Suprapubic skin (tissue), 4 donors: Measurements from ENCODE around the gene MOV10. TPM values are rescaled to one million over a fixed set of nuclear protein-coding genes. Genes with fewer than 3 reads are reported as not detected.
"Not testable (repeated sequence)": the region's sequence is repeated elsewhere in the genome, so short reads cannot be mapped to it uniquely, and the experiment has no call there.

ENCODE experiments used
- DNase-seq, 2 donors: peaks; one replicate each; pipeline ENCODE4 v3.0.0-alpha.2; 2019; ENCODE audit warnings: low spot score in 2 of 2
- H3K27ac ChIP-seq: fragments of 200-600 bp; sonication (generic); one replicate; pipeline ENCODE4 v1.5.1; 2019
- H3K27me3 ChIP-seq: fragments of 200-600 bp; sonication (generic); one replicate; pipeline ENCODE4 v1.5.1; 2019
- H3K36me3 ChIP-seq: fragments of 200-600 bp; sonication (generic); one replicate; pipeline ENCODE4 v1.5.1; 2019
- H3K4me1 ChIP-seq: fragments of 200-600 bp; sonication (generic); one replicate; pipeline ENCODE4 v1.5.1; 2019
- H3K4me3 ChIP-seq: fragments of 200-600 bp; sonication (generic); one replicate; pipeline ENCODE4 v1.5.1; 2019; ENCODE audit warnings: mild to moderate bottlenecking
- H3K9me3 ChIP-seq: fragments of 200-600 bp; sonication (generic); one replicate; pipeline ENCODE4 v1.5.1; 2019
- CTCF ChIP-seq, 2 donors: fragments of 200-600 bp in 1 of 2; fragments of 450-650 bp in 1 of 2; sonication (generic) in 1 of 2; IDR thresholded peaks; one replicate each; pipeline ENCODE4 v1.5.1; 2016 to 2019; ENCODE audit warnings: antibody characterized with exemption in 2 of 2, mild to moderate bottlenecking in 1 of 2, moderate library complexity in 1 of 2
- EP300 ChIP-seq: sonication (generic); formaldehyde crosslinking; IDR thresholded peaks from one replicate; pipeline ENCODE4 v1.6.1; 2017; ENCODE audit warnings: antibody characterized with exemption
- POLR2A ChIP-seq, 2 donors: fragments of 450-650 bp; IDR thresholded peaks; one replicate each; pipeline ENCODE4 v1.6.1; 2017; ENCODE audit warnings: antibody characterized with exemption in 2 of 2, mild to moderate bottlenecking in 2 of 2, moderate library complexity in 2 of 2
- POLR2AphosphoS5 ChIP-seq, 3 donors: sonication (generic); formaldehyde crosslinking; IDR thresholded peaks; one replicate each; pipeline ENCODE4 v1.6.1; 2017; ENCODE audit warnings: antibody characterized with exemption in 3 of 3
- WGBS: methylation state at CpG from one replicate; pipeline ENCODE4 v1.1.5; 2018; 5-methylcytosine and 5-hydroxymethylcytosine counted together
- total RNA-seq, 4 donors: library from RNA; depleted of rRNA; stranded (reverse); fragments of >200 nt; gene quantifications; one replicate each; pipeline ENCODE4 v1.1.0, GENCODE V29; 2016

The MOV10 gene
- total RNA-seq, 4 donors from 2014 or later = 42.8 to 147 (median 70.1) TPM

GRCh38 chr1:112716133-112716720, 41.8 kb downstream of the MOV10 start:
- 15% methylated on average over 13 of the region's 13 CpGs for WGBS
- TF ChIP-seq POLR2A (IDR thresholded peaks at IDR 0.05) = no peak
- peak; percentile 92 to 93 for TF ChIP-seq CTCF (IDR thresholded peaks at IDR 0.05)
- H3K27ac ChIP-seq = peak overlapping the region; percentile 72

DNA sequence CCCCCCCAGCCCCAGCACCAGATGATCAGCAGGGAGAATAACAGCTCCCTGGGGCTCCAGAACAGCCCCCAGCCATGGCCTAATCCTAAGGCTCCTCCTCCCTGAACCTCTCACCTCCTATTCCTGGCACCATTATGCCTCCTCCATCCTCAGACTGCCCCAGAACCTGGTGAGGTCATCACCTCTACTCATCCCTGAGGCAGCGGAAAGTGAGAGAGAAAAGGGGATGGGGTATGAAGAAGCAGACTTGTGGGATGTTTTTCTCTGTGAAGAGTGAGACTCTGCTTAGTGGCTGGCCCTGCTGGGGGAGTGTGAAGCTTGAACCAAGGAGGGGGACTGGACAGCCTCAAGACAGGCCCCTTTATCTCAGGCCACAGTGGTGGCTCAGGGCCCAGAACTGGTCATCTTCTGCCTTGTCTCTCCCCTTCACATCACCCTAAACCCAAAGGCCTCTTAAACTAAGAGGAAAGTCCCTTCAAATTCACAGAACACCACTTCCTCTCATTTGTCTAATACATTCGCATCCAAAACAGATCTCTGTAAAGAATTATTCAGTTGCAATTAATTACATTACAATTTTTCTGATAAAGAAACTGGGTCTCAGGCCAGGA, 42.9 kb downstream of the MOV10 start:
- Histone ChIP-seq H3K4me1 (peaks cover 43% of the 10 kb centered on the region), H3K27ac (no peak overlapping the region), H3K36me3 (no peaks in the 10 kb centered on the region), H3K4me3 (no peak overlapping the region), H3K9me3 (no peaks in the 10 kb centered on the region), H3K27me3 (no peaks in the 10 kb centered on the region)
- DNase-seq = peak in 1 of 2 donors; percentile 34
- WGBS = 85% methylated on average over 2 of the region's 2 CpGs
- no peak for TF ChIP-seq EP300
- TF ChIP-seq CTCF (IDR thresholded peaks at IDR 0.05) = no peak
- no peak for TF ChIP-seq POLR2A (IDR thresholded peaks at IDR 0.05)

More at GRCh38 chr1:112716133-112716720, 41.8 kb downstream of the MOV10 start:
- Histone ChIP-seq H3K36me3 (no peaks in the 10 kb centered on the region), H3K9me3 (no peaks in the 10 kb centered on the region), H3K27me3 (no peaks in the 10 kb centered on the region), H3K4me3 (peak overlapping the region; percentile 67), H3K4me1 (peaks cover 39% of the 10 kb centered on the region)
- peak; percentile 89 to 91 for DNase-seq

GRCh38 chr1:112718691-112719418, 44.4 kb downstream of the MOV10 start:
- peak in 1 of 2 donors; percentile 87 for DNase-seq
- Histone ChIP-seq H3K27ac (no peak overlapping the region), H3K36me3 (no peaks in the 10 kb centered on the region), H3K4me1 (peaks cover 49% of the 10 kb centered on the region), H3K9me3 (no peaks in the 10 kb centered on the region), H3K27me3 (no peaks in the 10 kb centered on the region), H3K4me3 (peak overlapping the region; percentile 42)
- 21% methylated on average over 20 of the region's 44 CpGs for WGBS
- no peak for TF ChIP-seq POLR2A (IDR thresholded peaks at IDR 0.05)
- no peak for TF ChIP-seq POLR2AphosphoS5 (IDR thresholded peaks at IDR 0.05)
- TF ChIP-seq CTCF (IDR thresholded peaks at IDR 0.05) = peak; percentile 64 to 94
- no peak for TF ChIP-seq EP300

DNA sequence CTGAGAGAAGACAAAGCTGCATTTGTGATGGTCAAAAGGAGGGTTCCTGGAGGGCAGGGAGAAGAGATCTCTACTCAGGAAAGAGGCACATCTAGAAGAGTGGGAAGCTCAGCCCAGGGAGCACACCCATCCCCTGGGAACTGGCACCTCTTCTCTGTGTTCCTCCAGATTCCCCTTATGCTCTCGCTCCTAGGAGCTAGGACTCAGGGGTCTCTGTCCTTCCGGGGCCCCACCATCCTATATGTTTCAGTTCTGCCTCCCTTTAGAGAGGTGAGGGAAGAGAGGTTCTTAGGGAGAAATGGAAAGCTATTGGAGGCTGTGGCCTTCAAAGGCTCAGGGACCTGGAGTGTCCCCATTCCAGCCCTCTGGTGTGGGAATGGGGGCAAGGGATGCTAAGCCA, 45.2 kb downstream of the MOV10 start:
- WGBS = 92% methylated on average over 2 of the region's 2 CpGs
- no peaks in the 10 kb centered on the region for H3K36me3 ChIP-seq
- TF ChIP-seq POLR2AphosphoS5 (IDR thresholded peaks at IDR 0.05) (no peak), EP300 (no peak), POLR2A (IDR thresholded peaks at IDR 0.05) (no peak), CTCF (IDR thresholded peaks at IDR 0.05) (no peak)
- H3K4me1 ChIP-seq = peaks cover 40% of the 10 kb centered on the region
- DNase-seq = peak; percentile 14 to 23
- H3K9me3 ChIP-seq = no peaks in the 10 kb centered on the region
- no peak overlapping the region for H3K4me3 ChIP-seq
- no peaks in the 10 kb centered on the region for H3K27me3 ChIP-seq
- H3K27ac ChIP-seq = no peak overlapping the region

GRCh38 chr1:112720800-112721199, 46.3 kb downstream of the MOV10 start:
- Histone ChIP-seq H3K4me3 (no peak overlapping the region), H3K27ac (no peak overlapping the region), H3K27me3 (no peaks in the 10 kb centered on the region), H3K9me3 (no peaks in the 10 kb centered on the region), H3K4me1 (peaks cover 32% of the 10 kb centered on the region), H3K36me3 (no peaks in the 10 kb centered on the region)
- WGBS = 73% methylated on average over 3 of the region's 3 CpGs
- peak; percentile 21 to 28 for DNase-seq
- TF ChIP-seq POLR2AphosphoS5 (IDR thresholded peaks at IDR 0.05) = no peak
- no peak for TF ChIP-seq EP300
- no peak for TF ChIP-seq CTCF (IDR thresholded peaks at IDR 0.05)
- no peak for TF ChIP-seq POLR2A (IDR thresholded peaks at IDR 0.05)

DNA sequence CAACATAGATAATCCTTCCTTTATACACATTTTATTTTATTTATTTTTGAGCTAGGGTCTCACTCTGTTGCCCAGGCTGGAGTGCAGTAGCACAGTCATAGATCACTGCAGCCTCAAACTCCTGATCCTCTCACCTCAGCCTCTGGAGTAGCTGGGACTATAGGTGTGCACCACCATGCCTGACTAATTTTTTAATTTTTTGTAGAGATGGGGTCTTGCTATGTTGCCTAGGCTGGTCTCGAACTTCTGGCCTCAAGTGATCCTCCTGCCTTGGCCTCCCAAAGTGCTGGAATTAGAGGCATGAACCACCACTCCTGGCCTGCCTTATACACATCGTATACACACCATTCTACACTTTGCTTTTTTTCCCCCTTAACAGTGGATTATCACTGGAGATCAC, 46.8 kb downstream of the MOV10 start:
- H3K27me3 ChIP-seq, H3K36me3 ChIP-seq, H3K4me3 ChIP-seq, H3K9me3 ChIP-seq, H3K27ac ChIP-seq: not testable (repeated sequence)
- WGBS = 92% methylated on average over 2 of the region's 2 CpGs
- H3K4me1 ChIP-seq = peaks cover 28% of the 10 kb centered on the region
- peak in 1 of 2 donors; percentile 8 for DNase-seq
